ENCODE measurements around the gene FBXL7.

GRCh38 chr5:15571618-15572017 is 71.6 kb downstream of the FBXL7 start:
- TF ChIP-seq, protein P1, sequence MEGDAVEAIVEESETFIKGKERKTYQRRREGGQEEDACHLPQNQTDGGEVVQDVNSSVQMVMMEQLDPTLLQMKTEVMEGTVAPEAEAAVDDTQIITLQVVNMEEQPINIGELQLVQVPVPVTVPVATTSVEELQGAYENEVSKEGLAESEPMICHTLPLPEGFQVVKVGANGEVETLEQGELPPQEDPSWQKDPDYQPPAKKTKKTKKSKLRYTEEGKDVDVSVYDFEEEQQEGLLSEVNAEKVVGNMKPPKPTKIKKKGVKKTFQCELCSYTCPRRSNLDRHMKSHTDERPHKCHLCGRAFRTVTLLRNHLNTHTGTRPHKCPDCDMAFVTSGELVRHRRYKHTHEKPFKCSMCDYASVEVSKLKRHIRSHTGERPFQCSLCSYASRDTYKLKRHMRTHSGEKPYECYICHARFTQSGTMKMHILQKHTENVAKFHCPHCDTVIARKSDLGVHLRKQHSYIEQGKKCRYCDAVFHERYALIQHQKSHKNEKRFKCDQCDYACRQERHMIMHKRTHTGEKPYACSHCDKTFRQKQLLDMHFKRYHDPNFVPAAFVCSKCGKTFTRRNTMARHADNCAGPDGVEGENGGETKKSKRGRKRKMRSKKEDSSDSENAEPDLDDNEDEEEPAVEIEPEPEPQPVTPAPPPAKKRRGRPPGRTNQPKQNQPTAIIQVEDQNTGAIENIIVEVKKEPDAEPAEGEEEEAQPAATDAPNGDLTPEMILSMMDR (conservative IDR thresholded peaks at IDR 0.05; ENCODE audit: low read length): no peak
- TF ChIP-seq EZH2phosphoT487 (IDR thresholded peaks at IDR 0.05; ENCODE audit: borderline replicate concordance, low read depth, low read length): no peak
